LoVo (cell line): ENCODE results near the gene KNTC1.
"Not testable (repeated sequence)": the region's sequence is repeated elsewhere in the genome, so short reads cannot be mapped to it uniquely, and the experiment has no call there.

Experiments used
- DNase-seq: peaks from one replicate; pipeline ENCODE4 v3.0.0-alpha.2; 2016; ENCODE audit warnings: low spot score

The KNTC1 gene

DNA sequence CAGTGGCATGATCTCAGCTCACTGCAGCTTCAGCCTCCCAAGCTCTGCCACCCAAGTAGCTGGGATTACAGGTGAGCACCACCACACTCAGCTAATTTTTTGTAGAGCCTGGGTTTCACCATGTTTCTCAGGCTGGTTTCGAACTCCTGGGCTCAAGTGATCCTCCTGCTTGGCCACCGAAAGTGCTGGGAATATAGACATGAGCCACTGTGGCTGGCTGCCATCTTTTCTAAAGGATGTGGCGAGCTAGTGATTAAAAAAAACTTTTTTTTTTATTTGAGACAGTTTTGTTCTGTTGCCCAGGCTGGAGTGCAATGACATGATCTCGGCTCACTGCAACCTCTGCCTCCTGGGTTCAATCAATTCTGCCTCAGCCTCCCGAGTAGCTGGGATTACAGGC is 39.8 kb downstream of the KNTC1 start:
- DNase-seq = not testable (repeated sequence)

DNA sequence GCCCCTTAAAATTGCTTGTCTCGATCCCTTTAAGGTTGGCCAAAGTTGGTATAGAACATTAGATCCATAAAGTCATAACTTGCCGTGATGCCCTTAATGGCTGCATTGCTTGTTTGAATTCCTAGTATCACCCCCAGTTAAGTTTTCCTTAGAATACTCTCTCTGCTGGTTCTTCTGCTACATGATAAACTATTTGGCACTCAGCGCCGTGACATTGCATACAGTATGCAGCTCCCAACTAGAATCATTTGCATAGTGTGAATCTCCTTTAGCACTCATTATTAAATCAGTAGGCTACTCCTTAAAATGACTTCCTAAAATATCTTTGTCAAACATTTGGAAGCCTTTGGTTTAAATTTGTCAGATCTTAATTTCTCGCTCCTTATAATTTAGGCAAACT is 42.2 kb downstream of the KNTC1 start:
- no peak for DNase-seq

DNA sequence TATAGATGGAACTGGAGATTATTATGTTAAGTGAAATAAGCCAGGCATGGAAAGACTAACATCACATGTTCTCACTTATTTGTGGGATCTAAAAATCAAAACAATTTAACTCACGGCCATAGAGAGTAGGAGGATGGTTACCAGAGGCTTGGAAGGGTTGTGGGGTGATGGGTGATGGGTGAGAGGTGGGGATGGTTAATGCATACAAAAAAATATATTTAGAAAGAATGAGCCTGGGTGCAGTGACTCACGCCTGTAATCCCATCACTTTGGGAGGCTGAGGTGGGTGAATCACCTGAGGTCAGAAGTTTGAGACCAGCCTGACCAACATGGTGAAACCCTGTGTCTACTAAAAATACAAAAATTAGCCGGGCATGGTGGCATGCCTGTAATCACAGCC is 43.0 kb downstream of the KNTC1 start:
- DNase-seq = not testable (repeated sequence)

DNA sequence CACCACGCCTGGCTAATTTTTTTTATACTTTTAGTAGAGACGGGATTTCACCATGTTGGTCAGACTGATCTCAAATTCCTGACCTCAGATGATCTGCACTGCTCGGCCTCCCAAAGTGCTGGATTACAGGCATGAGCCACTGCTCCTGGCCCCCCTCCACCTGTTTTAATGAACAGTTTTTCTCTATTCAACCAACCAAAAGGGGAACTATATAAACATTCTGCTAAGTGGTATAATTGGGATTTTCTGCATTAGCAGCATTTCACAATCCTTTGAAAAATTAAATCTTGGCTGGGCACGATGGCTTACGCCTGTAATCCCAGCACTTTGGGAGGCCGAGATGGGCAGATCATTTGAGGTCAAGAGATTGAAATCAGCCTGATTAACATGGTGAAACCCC is 44.8 kb downstream of the KNTC1 start:
- DNase-seq = no peak

DNA sequence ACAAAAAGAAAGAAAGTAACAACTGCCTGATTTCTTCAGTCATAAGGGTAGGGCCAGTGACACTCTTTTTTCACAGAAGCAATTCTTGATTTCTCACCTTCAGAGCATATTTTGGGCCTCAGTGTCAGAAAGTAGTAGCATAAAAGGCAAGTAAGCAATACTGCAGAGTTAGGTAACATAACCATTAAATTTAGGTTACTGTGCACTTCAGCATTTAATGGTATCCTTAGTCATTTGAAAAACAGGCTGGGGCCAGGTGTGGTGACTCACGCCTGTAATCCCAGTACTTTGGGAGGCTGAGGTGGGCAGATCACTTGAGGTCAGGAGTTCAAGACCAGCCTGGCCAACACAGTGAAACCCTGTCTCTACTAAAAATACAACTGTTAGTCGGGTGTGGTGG is 56.2 kb downstream of the KNTC1 start:
- DNase-seq = not testable (repeated sequence)

DNA sequence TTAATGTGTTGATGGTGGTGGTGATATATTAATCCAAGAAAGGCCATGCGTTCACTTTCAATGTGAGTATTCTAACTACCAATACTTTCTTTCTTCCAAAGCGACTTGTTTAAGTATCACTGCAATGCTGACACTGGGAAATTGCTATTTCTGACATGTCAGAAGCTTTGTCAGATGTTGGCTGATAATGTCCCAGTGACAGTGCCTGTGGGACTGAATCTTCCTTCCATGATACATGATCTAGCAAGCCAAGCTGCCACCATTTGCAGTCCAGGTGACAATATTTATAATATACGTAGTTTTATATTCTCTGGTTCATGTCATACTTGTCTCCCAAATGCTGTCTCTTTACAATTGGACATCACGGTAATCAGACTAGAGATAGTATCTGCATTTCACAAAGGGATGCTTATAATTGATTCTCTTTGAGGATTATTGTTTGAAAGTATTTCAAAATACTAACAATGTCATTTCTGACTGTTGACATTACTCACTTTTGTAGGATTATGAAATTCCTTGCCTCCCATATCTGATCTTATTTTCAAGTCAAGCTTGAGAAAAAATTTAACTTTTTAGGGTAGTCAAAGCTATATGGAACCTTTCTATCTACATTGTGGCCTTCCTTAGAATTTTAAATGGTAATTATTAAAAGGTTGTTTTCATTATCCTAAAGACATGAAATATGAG is 57.3 kb downstream of the KNTC1 start:
- no peak for DNase-seq

DNA sequence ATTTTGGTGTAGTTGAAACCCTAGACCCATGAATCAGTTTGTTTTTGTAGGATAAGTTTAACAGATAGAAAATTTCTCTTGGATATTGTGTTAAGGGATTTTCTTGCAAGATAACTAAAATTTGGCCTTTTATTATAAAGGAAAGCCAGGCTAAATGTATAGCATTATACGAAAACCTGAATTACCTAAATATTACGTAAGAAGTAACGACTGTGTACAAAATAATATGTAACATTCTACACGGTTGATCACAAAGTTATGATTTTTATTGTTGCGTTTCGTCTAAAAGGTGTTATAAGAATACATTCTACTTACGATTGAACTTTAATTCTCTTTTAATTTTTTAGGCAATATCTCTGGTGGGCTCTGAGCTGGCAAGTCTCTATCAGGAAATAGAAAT is 63.9 kb downstream of the KNTC1 start:
- no peak for DNase-seq

DNA sequence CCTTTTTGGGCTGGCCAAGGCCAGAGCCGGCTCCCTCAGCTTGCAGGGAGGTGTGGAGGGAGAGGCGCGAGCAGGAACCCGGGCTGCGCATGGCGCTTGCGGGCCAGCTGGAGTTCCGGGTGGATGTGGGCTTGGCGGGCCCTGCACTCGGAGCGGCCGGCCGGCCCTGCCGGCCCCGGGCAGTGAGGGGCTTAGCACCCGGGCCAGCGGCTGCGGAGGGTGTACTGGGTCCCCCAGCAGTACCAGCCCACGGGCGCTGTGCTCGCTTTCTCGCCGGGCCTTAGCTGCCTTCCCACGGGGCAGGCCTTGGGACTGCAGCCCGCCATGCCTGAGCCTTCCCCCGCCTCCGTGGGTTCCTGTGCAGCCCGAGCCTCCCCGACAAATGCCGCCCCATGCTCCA is 64.9 kb downstream of the KNTC1 start:
- DNase-seq = not testable (repeated sequence)

DNA sequence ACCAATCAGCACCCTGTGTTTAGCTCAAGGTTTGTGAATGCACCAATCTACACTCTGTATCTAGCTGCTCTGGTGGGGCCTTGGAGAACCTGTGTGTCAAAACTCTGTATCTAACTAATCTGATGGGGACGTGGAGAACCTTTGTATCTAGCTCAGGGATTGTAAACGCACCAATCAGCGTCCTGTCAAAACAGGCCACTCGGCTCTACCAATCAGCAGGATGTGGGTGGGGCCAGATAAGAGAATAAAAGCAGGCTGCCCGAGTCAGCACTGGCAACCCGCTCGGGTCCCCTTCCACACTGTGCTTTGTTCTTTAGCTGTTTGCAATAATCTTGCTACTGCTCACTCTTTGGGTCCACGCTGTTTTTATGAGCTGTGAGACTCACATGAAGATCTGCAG is 65.5 kb downstream of the KNTC1 start:
- not testable (repeated sequence) for DNase-seq

DNA sequence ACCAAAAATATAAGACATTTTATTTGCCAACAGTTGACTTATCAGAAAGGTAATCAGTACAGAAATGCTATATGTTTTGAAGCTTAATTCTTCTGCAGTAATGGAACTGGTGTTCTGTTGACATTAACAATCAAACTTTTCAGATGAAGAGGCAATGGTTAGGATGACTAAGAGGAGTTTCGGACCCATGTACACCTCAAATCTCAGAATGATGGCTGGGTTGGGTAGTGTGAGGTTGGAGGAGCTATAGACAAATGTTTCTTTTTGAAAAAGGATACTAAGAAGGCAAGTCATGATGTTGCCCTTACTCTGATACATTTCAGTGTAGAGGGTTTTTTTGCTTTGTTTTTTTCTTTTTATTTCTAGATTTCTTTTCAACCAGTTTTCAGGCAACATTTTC is 66.9 kb downstream of the KNTC1 start:
- no peak for DNase-seq

DNA sequence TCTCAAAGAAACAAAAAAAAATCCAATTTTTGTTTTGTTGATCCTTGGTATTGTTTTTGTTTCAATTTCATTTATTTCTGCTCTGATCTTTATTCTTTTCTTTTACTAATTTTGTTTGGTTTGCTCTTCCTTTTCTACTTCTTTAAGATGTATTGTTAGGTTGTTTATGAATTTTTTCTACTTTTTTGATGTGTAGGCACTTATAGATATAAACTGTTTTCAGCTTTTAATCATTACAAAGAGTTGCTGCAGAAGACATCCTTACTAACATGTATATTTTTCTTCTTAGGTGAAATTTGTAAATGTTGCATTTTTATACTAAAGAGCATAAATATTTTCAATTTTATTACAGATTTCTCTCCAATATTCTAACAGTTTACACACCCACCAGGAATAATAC is 69.8 kb downstream of the KNTC1 start:
- DNase-seq = no peak

DNA sequence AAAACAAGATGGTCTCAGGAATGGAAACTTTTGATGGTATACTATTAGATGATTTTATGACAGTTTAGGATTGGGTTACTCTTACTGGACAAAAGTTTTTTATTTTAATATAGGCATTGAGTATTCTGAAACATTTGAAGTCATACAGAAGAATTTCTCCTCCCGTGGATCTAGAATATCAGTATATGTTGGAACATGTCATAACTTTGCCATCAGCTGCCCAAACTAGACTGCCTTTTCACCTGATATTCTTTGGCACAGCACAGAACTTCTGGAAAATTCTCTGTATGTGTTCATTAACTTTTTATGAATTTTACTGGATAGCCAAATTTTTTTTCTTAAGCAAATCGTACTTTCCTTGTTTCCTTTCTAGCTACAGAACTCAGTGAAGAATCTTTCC is 75.4 kb downstream of the KNTC1 start:
- DNase-seq = no peak

DNA sequence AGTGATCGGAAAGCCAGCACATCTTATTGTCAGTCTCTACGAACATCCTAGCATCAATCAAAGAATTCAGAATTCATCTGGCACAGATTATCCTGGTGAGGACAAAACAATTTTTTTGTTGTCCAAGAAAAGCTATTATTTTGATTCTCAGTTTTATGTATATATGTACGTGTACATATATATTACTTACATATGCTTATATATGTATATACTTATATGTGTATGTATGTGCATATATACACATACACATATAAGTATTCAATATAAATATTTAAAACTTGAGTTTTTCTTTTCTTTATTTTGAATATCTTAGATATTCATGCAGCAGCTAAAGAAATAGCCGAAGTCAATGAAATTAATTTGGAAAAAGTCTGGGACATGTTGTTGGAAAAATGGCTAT is 77.9 kb downstream of the KNTC1 start:
- DNase-seq = no peak

DNA sequence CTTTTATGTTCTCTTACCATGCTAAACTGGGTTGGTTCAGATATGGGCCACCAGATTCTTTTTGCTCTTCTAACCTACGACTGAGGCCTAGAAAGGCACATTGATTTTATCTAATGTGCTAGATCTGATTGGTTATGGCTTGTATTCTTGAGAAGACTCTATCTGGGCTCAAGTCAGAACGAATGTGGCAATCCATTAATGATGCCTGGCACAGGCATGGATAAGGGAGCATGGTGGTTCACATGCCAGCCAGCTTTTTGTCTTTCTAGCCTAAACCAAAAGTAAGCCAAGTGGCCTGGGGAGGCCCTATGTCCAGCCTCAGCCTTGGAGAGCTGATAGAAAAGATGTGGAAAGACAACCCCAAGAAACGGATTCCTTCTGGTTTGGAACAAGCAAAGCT is 82.7 kb downstream of the KNTC1 start:
- no peak for DNase-seq

DNA sequence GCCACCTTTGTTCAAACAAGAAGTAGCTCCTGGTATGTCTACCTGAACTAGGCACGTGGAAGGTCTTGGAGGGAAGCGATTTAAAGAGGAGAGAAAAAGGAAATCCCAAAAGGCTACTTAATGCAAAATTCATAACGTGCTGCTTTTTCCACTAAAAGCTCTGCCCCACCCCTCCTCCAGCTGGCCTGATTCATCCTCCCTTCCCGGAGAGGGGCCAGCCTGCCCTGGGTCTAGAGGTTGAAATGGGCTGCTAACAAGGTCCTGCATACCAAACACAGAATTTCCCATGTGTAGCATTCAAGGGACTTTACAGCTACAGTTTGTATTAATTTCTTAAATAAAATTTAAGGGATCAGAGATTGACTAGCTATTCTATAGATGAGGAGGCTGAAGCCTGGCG is 83.2 kb downstream of the KNTC1 start:
- no peak for DNase-seq

DNA sequence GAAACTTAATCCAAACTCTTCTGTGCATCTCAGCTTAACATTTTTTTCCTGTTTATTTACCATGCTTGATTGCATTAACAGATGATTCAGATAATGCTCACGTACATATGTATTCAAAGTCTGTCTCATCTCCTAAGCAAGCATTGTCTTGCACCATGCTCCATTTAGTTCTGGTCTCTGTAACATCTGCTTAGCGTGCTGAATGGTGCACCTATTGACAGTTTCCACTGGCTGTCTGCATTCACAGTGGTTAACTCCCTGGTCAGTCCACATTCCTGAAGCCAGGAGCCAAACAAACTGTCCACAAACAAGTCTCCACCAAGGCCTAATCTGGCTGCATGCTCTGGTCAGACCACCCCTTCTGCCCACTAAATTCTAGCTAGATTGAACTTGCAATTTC is 83.9 kb downstream of the KNTC1 start:
- no peak for DNase-seq

DNA sequence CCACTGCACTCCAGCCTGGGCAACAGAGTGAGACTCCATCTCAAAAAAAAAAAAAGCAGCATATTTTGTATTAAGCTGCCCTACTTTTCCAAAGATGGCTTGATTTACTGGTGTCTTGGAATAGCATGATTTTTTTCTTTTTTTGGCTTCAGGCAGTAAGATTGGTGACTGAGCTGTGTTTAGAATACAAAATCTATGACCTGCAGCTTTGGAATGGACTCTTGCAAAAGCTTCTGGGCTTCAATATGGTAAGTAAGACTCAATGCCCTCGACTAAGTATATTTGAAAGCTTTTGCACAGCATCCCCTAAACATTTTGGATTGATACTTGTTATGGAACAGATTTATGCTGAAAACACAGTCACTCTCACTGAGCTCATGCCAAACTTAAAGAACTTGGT is 87.8 kb downstream of the KNTC1 start:
- DNase-seq = no peak

DNA sequence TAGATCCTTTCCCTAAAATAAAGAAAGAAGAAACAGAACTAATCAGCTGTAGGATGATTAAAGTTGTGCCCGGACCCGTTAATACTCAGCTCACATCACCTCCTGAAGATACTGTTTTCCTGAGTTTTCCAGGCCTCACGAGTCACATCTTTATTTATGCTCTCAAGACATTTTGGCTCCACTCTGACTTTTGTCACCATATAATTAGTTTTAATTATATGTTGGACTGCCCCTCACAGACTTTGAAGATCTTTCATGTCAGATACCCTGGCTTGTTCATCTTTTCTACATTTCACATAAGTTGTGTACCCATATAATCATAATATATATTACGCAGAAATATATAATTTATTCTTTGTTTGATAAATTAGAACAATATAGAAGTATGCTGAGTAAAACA is 88.7 kb downstream of the KNTC1 start:
- no peak for DNase-seq

DNA sequence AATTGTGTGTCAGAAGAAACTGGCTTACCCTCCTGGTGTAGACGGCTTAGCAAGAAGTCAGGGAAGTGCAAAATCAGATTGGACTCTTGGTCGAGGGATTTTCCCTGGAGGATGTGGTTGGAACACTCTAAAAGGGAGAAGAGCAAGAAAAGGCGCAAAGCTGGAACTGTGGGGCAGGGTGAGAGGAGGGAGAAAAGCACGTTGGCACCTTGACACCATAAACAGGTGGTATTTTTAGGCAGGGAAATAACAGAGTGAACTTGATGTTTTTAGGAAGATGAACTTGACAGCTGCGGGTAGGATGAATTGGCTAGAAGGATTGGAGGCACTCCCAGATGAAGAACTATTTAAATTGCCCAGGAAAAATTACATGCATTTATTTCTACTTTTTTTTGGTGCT is 108.4 kb downstream of the KNTC1 start:
- no peak for DNase-seq

DNA sequence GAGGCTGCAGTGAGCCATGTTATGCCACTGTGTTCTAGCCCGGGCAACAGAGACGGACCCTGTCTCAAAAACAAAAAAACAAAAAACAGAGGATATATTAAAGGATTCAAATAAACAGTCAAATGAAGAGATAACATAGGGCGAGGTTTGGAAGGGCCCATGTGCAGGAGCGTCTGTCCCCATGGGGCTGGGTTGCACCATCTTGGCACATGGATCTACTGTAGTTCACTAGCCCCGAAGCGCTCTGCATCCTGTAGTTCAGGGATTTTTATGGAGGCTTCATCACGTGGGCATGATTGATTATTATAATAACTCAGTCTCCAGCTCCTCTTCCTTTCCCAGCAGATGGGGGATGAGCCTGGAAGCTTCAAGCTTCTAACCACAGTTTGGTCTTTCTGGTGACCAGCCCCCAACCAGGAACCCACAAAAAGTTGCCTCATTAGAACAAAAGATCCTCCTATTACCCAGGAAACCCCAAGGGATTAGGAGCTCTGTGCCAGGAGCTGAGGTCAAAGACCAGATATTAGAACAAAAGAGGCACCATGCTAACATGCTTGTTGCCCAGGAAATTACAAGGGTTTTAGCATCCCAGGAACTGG is 116.3 kb downstream of the KNTC1 start:
- DNase-seq = no peak

DNA sequence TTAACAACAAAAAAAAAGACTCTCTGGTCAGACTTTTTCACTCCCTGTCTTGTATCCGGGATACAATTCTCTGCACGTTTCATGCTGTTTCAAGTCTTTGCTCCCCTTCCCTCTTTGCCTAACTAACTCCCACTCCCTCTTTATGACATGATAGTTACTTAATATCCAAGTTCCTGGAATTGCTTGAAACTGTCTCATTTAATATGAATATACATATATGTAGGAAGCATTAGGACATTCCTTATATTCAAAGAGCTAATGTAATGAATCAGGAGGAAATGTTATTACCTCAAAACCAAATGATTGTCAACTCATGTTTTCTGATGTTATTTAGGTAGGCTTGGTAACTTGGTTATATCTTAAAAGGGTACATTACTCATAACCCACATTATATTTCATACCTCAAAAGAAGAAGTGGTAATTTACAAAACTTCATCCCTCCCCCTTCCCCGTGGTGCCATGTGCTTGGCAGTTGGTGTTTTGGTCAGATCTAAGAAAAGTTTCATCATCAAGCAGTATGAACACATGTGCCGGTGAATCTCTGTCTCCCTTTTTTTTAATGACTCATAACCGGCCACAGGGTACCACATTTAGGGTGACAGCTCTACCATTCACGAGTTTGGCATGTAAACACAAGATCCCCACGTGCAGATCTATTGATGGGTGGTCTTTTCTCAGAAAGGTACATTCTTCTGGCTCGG is 119.6 kb downstream of the KNTC1 start:
- no peak for DNase-seq

DNA sequence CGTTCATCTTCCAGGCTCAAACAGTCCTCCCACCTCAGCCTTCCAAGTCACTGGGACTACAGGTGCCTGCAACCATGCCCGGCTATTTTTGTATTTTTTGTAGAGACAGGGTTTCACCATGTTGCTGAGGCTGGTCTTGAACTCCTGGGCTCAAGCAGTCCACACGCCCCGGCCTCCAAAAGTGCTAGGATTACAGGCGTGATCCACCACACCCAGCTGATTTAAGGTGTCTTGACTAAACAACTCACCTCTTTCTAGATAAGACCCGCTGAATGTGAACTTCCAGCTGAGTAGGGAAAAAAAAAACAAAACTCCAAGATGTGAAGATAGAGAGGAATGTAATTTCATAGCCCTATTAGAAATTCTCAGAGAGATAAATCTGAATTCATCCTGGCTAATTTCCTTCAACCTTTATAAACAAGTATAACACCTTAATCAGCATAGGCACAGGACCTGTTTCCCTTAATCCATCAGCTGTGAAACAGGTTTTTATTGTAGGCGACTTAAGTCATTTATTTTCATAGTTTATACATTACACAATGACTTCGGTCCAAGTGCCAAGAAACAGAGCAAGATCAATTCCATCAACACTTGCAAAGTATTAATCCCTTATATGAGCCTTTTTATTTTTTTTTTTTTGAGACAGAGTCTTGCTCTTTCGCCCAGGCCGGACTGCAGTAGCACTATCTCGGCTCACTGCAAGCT is 124.6 kb downstream of the KNTC1 start:
- DNase-seq = no peak

DNA sequence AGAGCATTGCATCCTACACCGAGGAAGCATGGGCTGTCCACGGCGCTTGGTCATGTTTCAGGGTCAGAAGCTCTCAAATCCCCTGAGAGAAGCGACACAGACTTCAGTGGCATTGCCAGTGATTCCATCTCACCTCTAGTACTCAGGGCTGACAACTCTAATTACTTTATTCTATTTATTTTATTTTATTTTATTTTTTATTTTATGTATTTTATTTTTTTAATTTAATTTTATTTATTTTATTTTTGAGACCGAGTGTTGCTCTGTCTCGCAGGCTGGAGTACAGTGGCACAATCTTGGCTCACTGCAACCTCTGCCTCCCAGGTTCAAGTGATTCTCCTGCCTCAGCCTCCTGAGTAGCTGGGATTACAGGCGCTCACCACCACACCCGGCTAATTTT is 126.2 kb downstream of the KNTC1 start:
- not testable (repeated sequence) for DNase-seq
